Right lobe of liver (tissue), 6 donors: Measurements from ENCODE around the gene PLCB4. TPM values are rescaled to one million over a fixed set of nuclear protein-coding genes. Genes with fewer than 3 reads are reported as not detected.
"Not testable (repeated sequence)": the region's sequence is repeated elsewhere in the genome, so short reads cannot be mapped to it uniquely, and the experiment has no call there.

Experiments used
- ATAC-seq, 4 donors: fragments of 200-7000 bp; cut with Tn5 transposase; one replicate each; pipeline ENCODE4 v1.9.1; 2020; ENCODE audit warnings: mild to moderate bottlenecking in 4 of 4, moderate library complexity in 4 of 4
- DNase-seq, 3 donors: peaks; one replicate each; pipeline ENCODE4 v3.0.0-alpha.2; 2020
- H3K27ac ChIP-seq, 3 donors: fragments of 200-600 bp; one replicate each; pipeline ENCODE4 v1.8.0; 2022
- H3K27me3 ChIP-seq, 2 donors: fragments of 200-600 bp; one replicate each; pipeline ENCODE4 v1.8.0; 2022
- H3K36me3 ChIP-seq, 4 donors: fragments of 200-600 bp; sonication (generic) in 1 of 4; one replicate each; pipeline versions ENCODE4 v1.5.1 to v1.8.0; 2017 to 2022; ENCODE audit warnings: control low read depth in 1 of 4
- H3K4me1 ChIP-seq, 4 donors: fragments of 200-600 bp; sonication (generic) in 1 of 4; one replicate each; pipeline versions ENCODE4 v1.5.1 to v1.8.0; 2017 to 2022; ENCODE audit warnings: control low read depth in 1 of 4
- H3K4me3 ChIP-seq, 3 donors: fragments of 200-600 bp; one replicate each; pipeline ENCODE4 v1.8.0; 2022
- H3K9me3 ChIP-seq, 4 donors: fragments of 200-600 bp; sonication (generic) in 1 of 4; one replicate each; pipeline versions ENCODE4 v1.5.1 to v1.8.0; 2017 to 2022; ENCODE audit warnings: control low read depth in 1 of 4
- CTCF ChIP-seq, 4 donors: fragments of 200-600 bp in 3 of 4; fragments of 450-650 bp in 1 of 4; IDR thresholded peaks; one replicate each; pipeline versions ENCODE4 v1.5.1 to v1.8.0; 2016 to 2022; ENCODE audit warnings: antibody characterized with exemption in 4 of 4, mild to moderate bottlenecking in 2 of 4
- POLR2A ChIP-seq: fragments of 450-650 bp; IDR thresholded peaks from one replicate; pipeline ENCODE4 v1.6.1; 2017; ENCODE audit warnings: antibody characterized with exemption, mild to moderate bottlenecking
- WGBS: methylation state at CpG from one replicate; pipeline ENCODE4 v1.1.6; 2018; ENCODE audit warnings: low coverage, low lambda C conversion rate; ENCODE audit not compliant: insufficient coverage; ENCODE audit errors: missing lambda C conversion rate; 5-methylcytosine and 5-hydroxymethylcytosine counted together
- intact Hi-C, 2 donors: fragments of 100-400 bp; cut with DNase I; formaldehyde crosslinking; loops; one replicate each; pipeline versions ENCODE4 v1.11.2 to v1.14.1; 2022
- total RNA-seq, 6 experiments: library from RNA; depleted of rRNA in 2 of 6; stranded (reverse); fragments of >200 nt in 2 of 6; fragmentation: NEBNext Ultra II Directional in 3 of 6; extraction: Animal tissue kit (Norgen Biotek cat#: 25700) in 3 of 6; gene quantifications; one replicate each; pipeline versions ENCODE4 v1.1.0 to v1.2.4, GENCODE V29; 2016 to 2023
- donor health status: DM: no; HTN: yes; CAD: no.
- donor health status: DM: no; HTN: no; CAD: no.
- donor health status: DM: no; HTN: no; CAD: no.
- donor health status: DM: no; HTN: yes; CAD: no.
- donor health status: DM: no; HTN: yes; CAD: no.

PLCB4 gene
- total RNA-seq, 6 experiments from 2014 or later: 0.04 to 0.20 (median 0.15) TPM

- intact Hi-C loops: no loop called here
- Histone ChIP-seq H3K36me3 (no peaks in the 10 kb centered on the region), H3K4me1 (no peaks in the 10 kb centered on the region), H3K4me3 (no peak overlapping the region), H3K27ac (no peak overlapping the region), H3K9me3 (no peaks in the 10 kb centered on the region), H3K27me3 (no peaks in the 10 kb centered on the region)
- WGBS: 61% methylated on average over 6 of the region's 6 CpGs
- TF ChIP-seq POLR2A (no peak), CTCF (IDR thresholded peaks at IDR 0.05) (no peak)
- ATAC-seq (no peak), DNase-seq (no peak)
Observed at GRCh38 chr20:9038791-9039535, 29.9 kb upstream of the PLCB4 start.

- no peaks in the 10 kb centered on the region for H3K36me3 ChIP-seq
- intact Hi-C loops: no loop called here
- DNase-seq (no peak), ATAC-seq (no peak)
- no peaks in the 10 kb centered on the region for H3K4me1 ChIP-seq
- 38% methylated on average over 1 of the region's 1 CpG for WGBS
- no peaks in the 10 kb centered on the region for H3K27me3 ChIP-seq
- no peak for TF ChIP-seq POLR2A
- TF ChIP-seq CTCF (IDR thresholded peaks at IDR 0.05): no peak
- no peak overlapping the region for H3K27ac ChIP-seq
- H3K4me3 ChIP-seq: no peak overlapping the region
- no peaks in the 10 kb centered on the region for H3K9me3 ChIP-seq
Observed at GRCh38 chr20:9040863-9041524, 27.9 kb upstream of the PLCB4 start.

GRCh38 chr20:9043364-9043763 lies 25.5 kb upstream of the PLCB4 start:
- Histone ChIP-seq H3K36me3 (no peaks in the 10 kb centered on the region), H3K4me3 (no peak overlapping the region), H3K9me3 (no peaks in the 10 kb centered on the region), H3K4me1 (no peaks in the 10 kb centered on the region), H3K27me3 (no peaks in the 10 kb centered on the region), H3K27ac (no peak overlapping the region)
- 72% methylated on average over 5 of the region's 5 CpGs for WGBS
- no peak for TF ChIP-seq POLR2A
- TF ChIP-seq CTCF (IDR thresholded peaks at IDR 0.05): no peak
- DNase-seq (no peak), ATAC-seq (no peak)
- intact Hi-C loops: no loop called here

- intact Hi-C loops: not testable (repeated sequence)
Observed at GRCh38 chr20:9047928-9048327, 21.0 kb upstream of the PLCB4 start.

GRCh38 chr20:9051508-9051907 lies 17.4 kb upstream of the PLCB4 start:
- DNase-seq (no peak), ATAC-seq (peak in 1 of 4 donors; percentile 64)
- no peak for TF ChIP-seq POLR2A
- no peak for TF ChIP-seq CTCF (IDR thresholded peaks at IDR 0.05)

More at GRCh38 chr20:9047928-9048327, 21.0 kb upstream of the PLCB4 start:
- ATAC-seq, H3K4me3 ChIP-seq, H3K27ac ChIP-seq, H3K9me3 ChIP-seq, H3K27me3 ChIP-seq, H3K4me1 ChIP-seq, DNase-seq, H3K36me3 ChIP-seq: not testable (repeated sequence)
- WGBS: 55% methylated on average over 1 of the region's 1 CpG

More at GRCh38 chr20:9051508-9051907, 17.4 kb upstream of the PLCB4 start:
- no peak overlapping the region for H3K27ac ChIP-seq
- intact Hi-C loops: no loop called here
- no peaks in the 10 kb centered on the region for H3K9me3 ChIP-seq
- WGBS: 100% methylated on average over 2 of the region's 2 CpGs
- no peaks in the 10 kb centered on the region for H3K27me3 ChIP-seq
- no peak overlapping the region for H3K4me3 ChIP-seq
- no peaks in the 10 kb centered on the region for H3K36me3 ChIP-seq
- H3K4me1 ChIP-seq: no peaks in the 10 kb centered on the region
